ENCODE measurements around the gene ALKBH2. TPM values are rescaled to one million over a fixed set of nuclear protein-coding genes. Genes with fewer than 3 reads are reported as not detected.

ALKBH2 gene
- total RNA-seq, 2 experiments from 2014 or later = 43.8 to 46.3 TPM

DNA sequence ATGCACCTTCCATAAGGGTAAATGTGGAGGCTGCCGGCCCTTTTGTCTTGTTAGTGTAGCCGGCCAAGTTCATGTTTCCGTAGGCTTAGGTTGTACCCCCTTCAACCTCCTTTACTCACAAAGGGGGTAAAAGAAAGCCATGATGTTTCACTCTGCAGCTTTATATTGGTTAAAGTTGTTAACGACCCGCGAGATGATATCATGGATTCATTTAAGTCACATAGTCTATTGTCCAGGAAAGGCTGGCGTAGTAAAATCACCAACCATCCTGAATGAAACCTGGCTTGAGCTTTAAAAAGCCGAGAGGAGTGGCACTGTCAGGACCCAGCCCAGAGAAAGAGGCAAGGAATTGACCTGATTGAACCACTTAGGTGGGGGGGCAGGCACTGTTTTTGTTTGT, 5.4 kb upstream of the ALKBH2 start:
- H3K27me3 Mint-ChIP-seq = no peaks in the 10 kb centered on the region
- DNase-seq = no peak
- peak overlapping the region; percentile 90 for H3K27ac Mint-ChIP-seq

GRCh38 chr12:109098183-109098604, 4.9 kb upstream of the ALKBH2 start:
- peak overlapping the region; percentile 90 for H3K27ac Mint-ChIP-seq
- H3K36me3 Mint-ChIP-seq = peaks cover 30% of the 10 kb centered on the region
- DNase-seq = no peak
- H3K4me3 Mint-ChIP-seq = peak overlapping the region; percentile 87
- H3K27me3 Mint-ChIP-seq = no peaks in the 10 kb centered on the region
- peaks cover 25% of the 10 kb centered on the region for H3K4me1 Mint-ChIP-seq
- no peaks in the 10 kb centered on the region for H3K9me3 Mint-ChIP-seq

More for the DNA sequence above, 5.4 kb upstream of the ALKBH2 start:
- H3K4me1 Mint-ChIP-seq = peaks cover 22% of the 10 kb centered on the region
- no peaks in the 10 kb centered on the region for H3K9me3 Mint-ChIP-seq
- peaks cover 32% of the 10 kb centered on the region for H3K36me3 Mint-ChIP-seq
- peak overlapping the region; percentile 87 for H3K4me3 Mint-ChIP-seq

DNA sequence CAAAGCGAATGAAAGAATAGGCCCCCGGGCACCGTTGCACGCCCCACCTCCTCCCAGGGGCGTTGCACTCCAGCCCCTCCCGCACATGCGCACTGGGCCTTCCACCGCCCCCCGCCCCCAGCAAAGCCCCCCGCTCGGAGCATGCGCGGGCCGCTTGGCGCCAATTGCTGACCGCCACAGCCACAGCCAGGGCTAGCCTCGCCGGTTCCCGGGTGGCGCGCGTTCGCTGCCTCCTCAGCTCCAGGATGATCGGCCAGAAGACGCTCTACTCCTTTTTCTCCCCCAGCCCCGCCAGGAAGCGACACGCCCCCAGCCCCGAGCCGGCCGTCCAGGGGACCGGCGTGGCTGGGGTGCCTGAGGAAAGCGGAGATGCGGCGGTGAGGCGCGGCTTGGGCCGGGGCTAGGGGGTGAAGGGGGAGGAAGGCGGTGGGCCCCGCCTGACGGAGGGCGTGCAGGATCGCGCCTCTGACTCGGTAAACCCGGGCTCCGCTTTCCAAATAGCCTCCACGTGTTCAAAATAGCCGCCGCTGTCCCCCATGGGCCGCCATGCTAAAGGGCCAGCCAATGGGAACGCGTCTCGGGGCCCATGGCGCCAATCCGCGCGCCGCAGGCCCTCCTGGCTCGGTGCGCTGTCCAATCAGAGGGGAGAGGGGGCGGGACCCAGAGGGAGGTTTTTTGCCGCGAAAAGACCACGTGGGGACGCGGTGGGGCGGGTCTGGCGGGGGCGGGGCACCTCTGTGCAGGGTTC, 4.3 kb upstream of the ALKBH2 start, which contains the start of gene UNG:
Gene UNG (plus strand): TSS at position 163 of the 748 bp plus-strand sequence. CDS start 83 bp downstream, at position 246.
- H3K27me3 Mint-ChIP-seq = no peaks in the 10 kb centered on the region
- H3K27ac Mint-ChIP-seq = peak within 1 kb of the TSS; percentile 90
- peak; percentile 96 for DNase-seq
- peaks cover 26% of the 10 kb centered on the region for H3K4me1 Mint-ChIP-seq
- H3K36me3 Mint-ChIP-seq = peaks cover 29% of the 10 kb centered on the region
- H3K9me3 Mint-ChIP-seq = no peaks in the 10 kb centered on the region
- peak within 1 kb of the TSS; percentile 87 for H3K4me3 Mint-ChIP-seq

DNA sequence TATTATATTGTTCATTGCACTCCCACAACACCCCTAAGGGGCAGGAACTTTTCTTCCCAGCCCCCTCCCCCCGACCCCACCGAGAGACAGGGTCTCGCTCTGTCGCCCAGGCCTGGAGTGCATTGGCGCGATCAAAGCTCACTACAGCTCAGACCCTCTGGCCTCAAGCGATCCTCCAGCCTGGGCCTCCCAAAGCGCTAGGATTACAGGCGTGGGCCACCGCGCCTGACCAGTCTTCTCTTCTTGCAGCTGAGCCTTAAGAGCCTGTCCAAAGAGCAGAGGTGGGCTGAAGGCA, 3.8 kb upstream of the ALKBH2 start:
- DNase-seq = no peak
- H3K4me3 Mint-ChIP-seq = peak overlapping the region; percentile 87
- peaks cover 31% of the 10 kb centered on the region for H3K4me1 Mint-ChIP-seq
- H3K36me3 Mint-ChIP-seq = peaks cover 32% of the 10 kb centered on the region
- no peaks in the 10 kb centered on the region for H3K9me3 Mint-ChIP-seq
- H3K27me3 Mint-ChIP-seq = no peaks in the 10 kb centered on the region
- no peak overlapping the region for H3K27ac Mint-ChIP-seq

DNA sequence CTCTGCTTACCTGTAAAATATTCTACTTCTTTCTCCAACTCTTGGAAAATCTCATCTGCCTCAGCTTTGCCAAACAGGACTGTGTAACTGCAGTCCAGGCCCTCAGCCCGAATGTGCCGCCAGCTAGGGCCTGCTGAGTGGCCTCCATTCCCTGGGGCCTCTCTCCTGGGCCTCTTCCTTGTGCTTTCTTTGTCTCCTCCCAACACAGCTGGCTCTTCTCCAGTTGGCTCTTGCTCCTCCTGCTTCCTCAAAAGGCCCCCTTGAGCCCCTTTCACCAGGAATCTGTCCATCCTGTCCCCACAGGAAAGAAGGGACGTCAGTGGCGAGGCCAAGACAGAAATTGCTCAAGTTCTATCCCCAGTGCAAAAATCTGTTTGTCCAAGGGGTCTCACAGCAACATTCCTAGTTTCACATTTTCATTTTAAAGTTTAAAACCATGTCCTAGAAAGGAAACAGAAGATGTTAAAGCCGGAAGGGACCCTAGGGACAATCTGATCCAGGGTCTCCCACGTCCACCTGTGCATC, 713 bp downstream of the ALKBH2 start:
- Mint-ChIP-seq H3K4me3 (peak overlapping the region; percentile 94), H3K4me1 (peaks cover 30% of the 10 kb centered on the region), H3K9me3 (no peaks in the 10 kb centered on the region), H3K27ac (peak overlapping the region; percentile 89), H3K27me3 (no peaks in the 10 kb centered on the region), H3K36me3 (peaks cover 19% of the 10 kb centered on the region)
- no peak for DNase-seq

DNA sequence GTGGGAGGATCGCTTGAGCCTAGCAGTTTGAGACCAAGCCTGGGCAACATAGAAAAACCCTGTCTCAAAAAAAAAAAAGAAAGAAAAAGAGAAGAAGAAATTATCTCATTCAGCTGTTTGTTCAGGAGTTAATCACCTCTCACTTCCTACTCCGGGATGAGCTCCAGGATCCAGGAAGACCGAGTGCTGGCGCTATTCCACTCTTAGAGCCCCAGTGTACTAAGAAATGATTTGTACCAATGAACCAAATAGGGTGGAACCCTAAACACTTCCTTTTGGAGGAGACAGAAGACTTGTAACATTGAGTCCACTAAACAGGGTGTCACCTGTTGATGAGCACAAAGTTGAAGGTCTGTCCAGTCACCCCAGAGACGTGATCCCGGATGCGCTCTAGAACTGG, 3.6 kb downstream of the ALKBH2 start:
- Mint-ChIP-seq H3K4me1 (peaks cover 34% of the 10 kb centered on the region), H3K9me3 (no peaks in the 10 kb centered on the region), H3K4me3 (no peak overlapping the region), H3K36me3 (peaks cover 20% of the 10 kb centered on the region), H3K27ac (peak overlapping the region; percentile 4), H3K27me3 (no peaks in the 10 kb centered on the region)
- DNase-seq = no peak

DNA sequence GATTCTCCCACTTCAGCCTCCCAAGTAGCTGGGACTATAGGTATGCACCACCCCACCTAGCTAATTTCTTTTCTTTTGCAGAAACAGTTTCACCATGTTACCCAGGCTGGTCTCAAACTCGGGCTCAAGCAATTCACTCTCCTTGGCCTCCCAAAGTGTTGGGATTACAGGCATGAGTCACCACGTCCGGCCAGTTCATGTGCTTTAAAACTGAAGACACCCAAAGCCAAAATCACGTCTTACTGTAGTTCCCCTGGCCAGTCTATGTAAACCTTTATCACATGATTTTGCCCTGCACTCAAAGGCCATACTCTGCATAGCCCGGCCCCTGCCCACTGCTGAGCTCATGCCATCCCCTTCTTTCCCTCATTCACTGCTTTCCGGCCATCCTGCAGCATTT, 4.5 kb downstream of the ALKBH2 start:
- Mint-ChIP-seq H3K9me3 (no peaks in the 10 kb centered on the region), H3K27ac (no peak overlapping the region), H3K36me3 (peaks cover 20% of the 10 kb centered on the region), H3K27me3 (no peaks in the 10 kb centered on the region), H3K4me3 (no peak overlapping the region), H3K4me1 (peaks cover 31% of the 10 kb centered on the region)
- no peak for DNase-seq

GRCh38 chr12:109087250-109087649, 6.0 kb downstream of the ALKBH2 start:
- Mint-ChIP-seq H3K27ac (peak overlapping the region; percentile 62), H3K36me3 (peaks cover 18% of the 10 kb centered on the region), H3K4me3 (no peak overlapping the region), H3K27me3 (no peaks in the 10 kb centered on the region), H3K9me3 (no peaks in the 10 kb centered on the region), H3K4me1 (peaks cover 23% of the 10 kb centered on the region)
- no peak for DNase-seq

DNA sequence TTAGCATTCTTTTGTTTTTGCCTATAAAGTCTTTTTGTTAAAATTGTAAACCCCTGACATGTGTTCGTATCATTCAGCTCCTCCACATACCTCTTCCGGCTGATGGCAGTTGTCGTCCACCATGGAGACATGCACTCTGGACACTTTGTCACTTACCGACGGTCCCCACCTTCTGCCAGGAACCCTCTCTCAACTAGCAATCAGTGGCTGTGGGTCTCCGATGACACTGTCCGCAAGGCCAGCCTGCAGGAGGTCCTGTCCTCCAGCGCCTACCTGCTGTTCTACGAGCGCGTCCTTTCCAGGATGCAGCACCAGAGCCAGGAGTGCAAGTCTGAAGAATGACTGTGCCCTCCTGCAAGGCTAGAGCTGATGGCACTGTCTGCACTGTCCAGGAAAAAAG, 7.7 kb downstream of the ALKBH2 start:
- H3K27ac Mint-ChIP-seq = no peak overlapping the region
- peaks cover 8% of the 10 kb centered on the region for H3K4me1 Mint-ChIP-seq
- no peak for DNase-seq
- no peaks in the 10 kb centered on the region for H3K9me3 Mint-ChIP-seq
- peaks cover 10% of the 10 kb centered on the region for H3K36me3 Mint-ChIP-seq
- no peaks in the 10 kb centered on the region for H3K27me3 Mint-ChIP-seq
- H3K4me3 Mint-ChIP-seq = no peak overlapping the region

DNA sequence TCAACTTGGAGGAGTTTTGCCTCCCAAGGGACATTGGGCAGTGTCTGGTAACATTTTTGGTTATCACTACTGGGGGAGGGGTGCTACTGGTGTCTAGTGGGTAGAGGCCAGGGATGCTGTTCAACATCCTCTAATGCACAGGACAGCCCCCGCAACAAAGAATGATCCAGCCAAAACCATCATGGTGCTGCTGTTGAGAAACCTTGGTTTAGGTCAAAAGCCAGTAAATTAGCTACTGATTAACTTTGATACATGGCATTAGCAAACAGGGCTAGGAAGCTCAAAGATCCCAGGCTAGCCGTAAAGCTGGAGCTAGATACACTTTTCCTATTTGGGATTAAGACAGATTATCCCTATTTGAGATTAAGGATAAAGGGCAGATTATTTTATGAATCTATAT, 8.8 kb downstream of the ALKBH2 start:
- Mint-ChIP-seq H3K27me3 (no peaks in the 10 kb centered on the region), H3K27ac (no peak overlapping the region), H3K4me3 (no peak overlapping the region), H3K36me3 (peaks cover 15% of the 10 kb centered on the region), H3K4me1 (peaks cover 4% of the 10 kb centered on the region), H3K9me3 (peaks cover 3% of the 10 kb centered on the region)
- DNase-seq = no peak

DNA sequence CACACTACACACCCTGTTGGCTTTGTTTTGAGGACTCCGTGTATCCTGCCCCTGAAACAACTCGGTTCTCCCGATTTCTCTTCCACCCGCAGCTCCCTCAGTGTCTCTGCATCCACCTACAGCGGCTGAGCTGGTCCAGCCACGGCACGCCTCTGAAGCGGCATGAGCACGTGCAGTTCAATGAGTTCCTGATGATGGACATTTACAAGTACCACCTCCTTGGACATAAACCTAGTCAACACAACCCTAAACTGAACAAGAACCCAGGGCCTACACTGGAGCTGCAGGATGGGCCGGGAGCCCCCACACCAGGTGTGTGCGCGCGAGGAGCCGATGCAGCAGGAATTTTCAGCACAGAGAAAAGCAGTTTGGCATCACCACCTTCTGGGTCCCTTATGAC, 10.5 kb downstream of the ALKBH2 start:
- Mint-ChIP-seq H3K36me3 (peaks cover 29% of the 10 kb centered on the region), H3K4me3 (no peak overlapping the region), H3K4me1 (peaks cover 4% of the 10 kb centered on the region), H3K9me3 (peaks cover 6% of the 10 kb centered on the region), H3K27me3 (no peaks in the 10 kb centered on the region), H3K27ac (no peak overlapping the region)
- DNase-seq = no peak

DNA sequence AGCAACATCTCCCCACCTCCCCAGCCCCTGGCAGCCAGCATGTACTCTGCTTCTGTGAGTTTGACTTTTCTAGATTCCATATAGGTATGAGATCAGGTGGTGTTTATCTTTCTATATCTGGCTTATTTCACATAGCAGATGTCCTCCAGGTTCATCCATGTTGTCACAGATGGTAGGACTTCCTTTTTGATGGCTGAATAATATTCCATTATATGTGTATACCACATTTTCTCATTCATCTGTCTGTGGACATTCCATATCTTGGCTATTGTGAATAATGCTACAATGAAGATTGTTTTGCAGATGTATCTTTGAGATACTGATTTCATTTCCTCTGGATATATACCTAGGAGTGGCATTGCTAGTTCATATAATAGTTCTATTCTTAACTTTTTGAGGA, 18.4 kb downstream of the ALKBH2 start:
- Mint-ChIP-seq H3K36me3 (peaks cover 36% of the 10 kb centered on the region), H3K4me1 (no peaks in the 10 kb centered on the region), H3K4me3 (no peak overlapping the region)

DNA sequence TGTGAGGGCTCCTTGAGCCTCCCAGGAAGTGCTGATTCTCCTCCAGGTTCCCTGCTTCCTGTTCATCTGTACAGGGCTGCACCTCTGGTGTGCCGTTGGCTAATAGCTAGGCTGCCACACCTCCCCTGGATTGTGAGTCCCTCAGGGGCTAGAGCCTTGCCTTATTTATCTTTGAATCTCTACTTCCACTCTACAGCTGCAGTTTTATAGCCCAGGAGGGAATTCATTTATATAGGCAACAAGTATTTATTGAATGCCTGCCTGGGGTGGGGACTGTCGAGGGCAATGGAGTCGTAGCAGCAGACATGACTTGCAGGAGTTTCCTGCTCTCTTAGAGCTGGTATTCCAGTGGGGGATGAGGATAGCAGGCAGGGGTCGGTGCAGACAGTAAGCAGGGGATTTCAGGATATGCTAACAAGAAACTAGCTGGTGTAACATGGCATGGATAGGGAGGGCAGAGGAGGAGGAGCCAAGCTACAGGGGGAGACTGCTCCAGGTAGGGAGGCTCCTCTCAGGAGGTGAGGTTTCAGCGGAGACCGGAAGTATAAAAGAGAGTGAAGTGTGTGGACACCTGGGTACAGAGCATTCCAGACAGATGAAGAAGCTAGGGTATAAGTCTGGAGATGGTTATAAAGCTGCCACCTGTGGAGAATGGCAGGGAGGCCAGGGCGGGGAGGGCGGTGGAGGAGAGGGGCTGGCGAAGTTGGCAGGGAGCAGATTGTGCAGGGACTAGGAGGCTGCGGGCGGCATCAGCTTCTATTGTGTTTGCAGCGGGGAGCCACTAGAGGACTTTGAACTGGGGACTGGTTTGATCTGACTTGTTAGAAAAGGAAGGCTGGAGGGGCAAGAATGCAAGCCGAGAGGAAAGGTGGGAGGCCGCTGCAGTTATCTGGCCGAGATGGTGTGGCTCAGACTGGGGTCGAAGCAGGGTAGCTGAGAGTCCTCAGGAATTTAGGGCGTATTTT, 23.7 kb downstream of the ALKBH2 start:
- Mint-ChIP-seq H3K4me1 (no peaks in the 10 kb centered on the region), H3K4me3 (no peak overlapping the region), H3K9me3 (no peaks in the 10 kb centered on the region), H3K27ac (no peak overlapping the region), H3K36me3 (peaks cover 8% of the 10 kb centered on the region), H3K27me3 (no peaks in the 10 kb centered on the region)
- DNase-seq = no peak

More for the DNA sequence above, 18.4 kb downstream of the ALKBH2 start:
- Mint-ChIP-seq H3K27me3 (no peaks in the 10 kb centered on the region), H3K27ac (no peak overlapping the region), H3K9me3 (peaks cover 6% of the 10 kb centered on the region)
- no peak for DNase-seq

GRCh38 chr12:109065853-109066193, 27.4 kb downstream of the ALKBH2 start:
- H3K9me3 Mint-ChIP-seq = no peaks in the 10 kb centered on the region
- no peak overlapping the region for H3K4me3 Mint-ChIP-seq
- no peak for DNase-seq
- H3K27me3 Mint-ChIP-seq = no peaks in the 10 kb centered on the region
- peaks cover 3% of the 10 kb centered on the region for H3K4me1 Mint-ChIP-seq
- peaks cover 6% of the 10 kb centered on the region for H3K36me3 Mint-ChIP-seq
- H3K27ac Mint-ChIP-seq = no peak overlapping the region

GRCh38 chr12:109065154-109065852, 28.0 kb downstream of the ALKBH2 start:
- Mint-ChIP-seq H3K36me3 (peaks cover 6% of the 10 kb centered on the region), H3K4me1 (peaks cover 3% of the 10 kb centered on the region), H3K27ac (no peak overlapping the region), H3K9me3 (no peaks in the 10 kb centered on the region), H3K4me3 (no peak overlapping the region), H3K27me3 (no peaks in the 10 kb centered on the region)
- no peak for DNase-seq
